ENCODE data around the gene AURKB.
"Not testable (repeated sequence)": the region's sequence is repeated elsewhere in the genome, so short reads cannot be mapped to it uniquely, and the experiment has no call there.

The AURKB gene

DNA sequence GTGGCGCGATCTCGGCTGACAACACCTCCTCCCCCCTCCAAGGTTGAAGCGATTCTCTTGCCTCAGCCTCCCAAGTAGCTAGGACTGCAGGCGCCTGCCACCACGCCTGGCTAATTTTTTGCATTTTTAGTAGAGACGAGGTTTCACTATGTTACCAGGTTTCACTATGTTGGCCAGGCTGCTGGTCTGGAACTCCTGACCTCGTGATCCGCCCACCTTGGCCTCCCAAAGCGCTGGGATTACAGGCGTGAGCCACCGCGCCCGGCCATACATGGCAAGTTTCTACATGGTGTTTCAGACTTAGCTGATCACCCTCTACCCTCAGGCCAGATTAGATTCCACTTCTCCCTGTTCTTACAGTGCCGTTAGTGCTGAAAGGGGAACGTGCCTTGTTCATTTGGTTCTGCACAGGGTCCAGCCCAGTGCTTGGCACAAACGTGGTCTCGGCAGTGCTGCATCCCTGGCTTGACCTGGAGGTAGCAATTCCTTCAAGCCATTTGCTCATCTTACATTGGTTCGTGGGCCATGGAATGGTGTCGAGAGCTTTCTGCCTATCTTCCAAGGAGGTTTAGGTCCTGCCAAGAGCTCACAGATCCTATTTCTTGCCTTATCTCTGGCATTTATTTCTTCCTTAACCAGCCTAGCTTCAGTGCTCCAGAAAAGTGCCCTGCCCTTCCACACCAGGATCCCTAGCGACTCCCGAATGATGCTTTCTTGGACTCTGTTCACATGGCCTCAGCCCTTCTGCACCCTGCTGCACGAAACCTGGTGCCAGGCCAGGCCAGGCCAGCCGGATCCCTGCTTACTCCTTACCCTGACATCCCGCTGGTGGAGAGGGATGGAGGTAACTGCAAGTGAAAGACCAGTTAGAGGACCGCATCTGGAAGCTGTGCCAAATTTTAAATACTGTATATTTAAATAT, 14.8 kb upstream of the AURKB start:
- no peak for DNase-seq

GRCh38 chr17:8223356-8224126, 13.2 kb upstream of the AURKB start:
- DNase-seq = peak; percentile 63 to 72

DNA sequence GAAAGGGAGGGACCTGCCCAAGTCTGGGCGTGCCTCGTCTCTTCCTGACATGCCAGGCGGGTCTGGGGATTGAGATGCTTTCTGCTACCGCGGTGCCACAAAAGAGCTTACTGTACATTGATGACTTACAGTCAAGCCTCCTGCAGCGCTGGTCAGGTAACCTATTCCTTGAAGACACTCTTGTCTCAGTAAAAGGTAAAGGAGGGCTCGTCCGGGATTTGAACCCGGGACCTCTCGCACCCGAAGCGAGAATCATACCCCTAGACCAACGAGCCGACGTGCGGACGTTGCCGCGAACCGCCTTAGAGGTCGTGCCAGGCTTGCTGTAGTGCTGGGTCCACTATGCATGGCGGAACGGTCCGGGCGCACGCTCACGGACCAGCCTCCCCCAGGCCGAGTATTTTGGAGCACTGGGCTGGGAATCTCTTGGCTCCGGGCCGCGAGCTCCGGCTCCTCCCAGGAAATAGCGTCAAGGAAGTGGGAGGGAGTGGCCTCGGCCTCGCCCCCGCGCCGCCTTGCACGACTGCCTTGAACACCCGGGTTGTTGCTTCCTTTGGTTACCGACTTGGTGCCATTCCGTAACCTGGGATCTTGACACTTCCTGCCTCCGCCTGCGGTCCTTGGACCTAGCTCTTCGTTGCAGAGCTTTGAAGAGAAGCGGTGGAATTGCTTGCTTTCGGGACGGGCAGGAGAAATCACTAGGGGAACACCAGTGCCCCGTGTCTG, 12.4 kb upstream of the AURKB start:
- peak; percentile 91 to 93 for DNase-seq

GRCh38 chr17:8222380-8222629, 11.9 kb upstream of the AURKB start:
- no peak for DNase-seq

DNA sequence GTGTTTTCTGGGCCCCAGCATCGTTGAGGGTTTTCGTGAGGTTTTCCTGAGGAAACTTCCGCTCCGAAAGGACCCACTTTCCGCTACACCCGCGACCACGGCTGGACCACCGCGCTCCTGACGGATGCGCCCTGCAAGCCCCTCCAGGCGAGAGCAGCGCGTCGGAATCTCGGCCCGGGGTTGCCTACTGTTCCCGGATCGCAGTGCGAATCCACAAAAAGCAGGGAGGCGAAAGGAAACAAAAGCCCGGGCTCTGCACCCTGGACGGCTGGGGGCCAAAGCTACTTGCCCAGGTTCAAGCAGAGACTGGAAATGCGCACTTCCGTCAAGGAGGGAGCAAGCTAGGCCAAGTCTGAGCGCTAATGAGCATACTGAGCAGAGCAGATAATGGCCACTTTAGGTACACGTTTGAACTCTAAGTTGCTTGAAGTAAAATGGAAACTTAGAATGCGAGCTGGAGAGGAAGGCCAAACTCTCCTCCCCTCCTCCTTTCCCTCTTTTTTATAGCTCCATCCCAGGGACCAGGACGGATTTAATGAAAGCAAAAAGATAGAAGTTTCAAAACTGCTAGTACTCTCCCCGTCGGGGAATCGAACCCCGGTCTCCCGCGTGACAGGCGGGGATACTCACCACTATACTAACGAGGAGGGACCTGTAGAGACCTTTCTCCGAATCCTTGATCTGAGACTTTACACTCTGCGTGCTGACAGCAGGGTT, 11.4 kb upstream of the AURKB start:
- peak; percentile 90 to 94 for DNase-seq

DNA sequence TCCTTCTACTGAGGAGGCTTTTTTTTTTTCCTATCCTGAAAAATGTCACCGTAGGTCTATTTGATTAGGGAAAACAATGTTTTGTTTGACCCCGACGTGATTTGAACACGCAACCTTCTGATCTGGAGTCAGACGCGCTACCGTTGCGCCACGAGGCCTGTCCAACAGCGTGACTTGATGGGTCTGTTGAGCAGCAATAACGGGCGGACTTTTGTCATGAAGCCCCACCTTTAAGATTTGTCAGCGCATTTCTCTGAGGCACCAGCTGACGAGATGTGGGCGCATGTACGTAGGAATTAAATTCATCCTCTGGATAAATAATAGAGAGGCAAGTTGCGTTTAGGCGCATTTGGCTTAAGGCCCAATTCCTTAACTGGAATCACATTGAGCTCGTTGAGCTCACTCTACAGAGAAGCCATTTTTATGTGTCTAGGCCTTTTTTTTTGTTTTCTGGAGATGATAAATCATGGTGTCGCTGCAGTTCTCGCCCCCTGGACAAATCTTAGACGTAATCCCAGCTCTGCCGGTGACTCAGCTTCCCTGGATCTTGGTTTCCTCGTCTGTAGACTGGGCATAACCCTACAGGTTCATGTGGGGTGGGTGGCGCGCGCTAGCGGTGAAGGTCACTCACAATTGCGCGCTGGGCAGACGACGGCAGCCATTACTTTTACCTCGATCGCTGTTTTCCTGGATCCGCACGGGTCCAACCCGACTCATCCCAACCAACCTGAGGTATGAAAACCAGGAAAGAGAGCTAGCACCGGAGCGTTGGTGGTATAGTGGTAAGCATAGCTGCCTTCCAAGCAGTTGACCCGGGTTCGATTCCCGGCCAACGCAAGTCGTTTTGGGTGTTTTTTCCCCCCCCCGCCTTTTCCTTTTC, 10.6 kb upstream of the AURKB start:
- DNase-seq = peak; percentile 93 to 96

DNA sequence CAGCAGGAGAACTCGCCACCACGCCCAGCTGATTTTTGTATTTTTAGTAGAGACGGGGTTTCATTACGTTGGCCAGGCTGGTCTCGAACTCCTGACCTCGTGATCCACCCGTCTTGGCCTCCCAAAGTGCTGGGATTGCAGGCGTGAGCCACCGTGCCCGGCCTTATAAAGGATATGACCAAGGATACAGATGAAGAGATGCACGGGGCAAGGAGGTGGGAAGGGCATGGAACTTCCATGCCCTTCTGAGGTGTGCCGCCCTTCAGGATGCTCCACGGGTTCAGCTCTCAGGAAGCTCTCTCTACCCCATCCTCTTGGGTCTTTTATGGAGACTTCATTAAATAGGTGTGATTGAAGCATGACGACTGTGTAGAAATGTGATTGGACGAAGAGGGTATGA, 3.6 kb upstream of the AURKB start:
- DNase-seq = not testable (repeated sequence)

GRCh38 chr17:8212312-8213180, 2.2 kb upstream of the AURKB start:
- no peak for DNase-seq

- peak in 1 of 2 donors; percentile 52 for DNase-seq
These were observed 535 bp upstream of the AURKB start for GRCh38 chr17:8210761-8211458.

- DNase-seq = no peak
These were observed 3.8 kb downstream of the AURKB start for GRCh38 chr17:8206536-8206935.

GRCh38 chr17:8204761-8205555, 5.4 kb downstream of the AURKB start:
- DNase-seq = no peak

DNA sequence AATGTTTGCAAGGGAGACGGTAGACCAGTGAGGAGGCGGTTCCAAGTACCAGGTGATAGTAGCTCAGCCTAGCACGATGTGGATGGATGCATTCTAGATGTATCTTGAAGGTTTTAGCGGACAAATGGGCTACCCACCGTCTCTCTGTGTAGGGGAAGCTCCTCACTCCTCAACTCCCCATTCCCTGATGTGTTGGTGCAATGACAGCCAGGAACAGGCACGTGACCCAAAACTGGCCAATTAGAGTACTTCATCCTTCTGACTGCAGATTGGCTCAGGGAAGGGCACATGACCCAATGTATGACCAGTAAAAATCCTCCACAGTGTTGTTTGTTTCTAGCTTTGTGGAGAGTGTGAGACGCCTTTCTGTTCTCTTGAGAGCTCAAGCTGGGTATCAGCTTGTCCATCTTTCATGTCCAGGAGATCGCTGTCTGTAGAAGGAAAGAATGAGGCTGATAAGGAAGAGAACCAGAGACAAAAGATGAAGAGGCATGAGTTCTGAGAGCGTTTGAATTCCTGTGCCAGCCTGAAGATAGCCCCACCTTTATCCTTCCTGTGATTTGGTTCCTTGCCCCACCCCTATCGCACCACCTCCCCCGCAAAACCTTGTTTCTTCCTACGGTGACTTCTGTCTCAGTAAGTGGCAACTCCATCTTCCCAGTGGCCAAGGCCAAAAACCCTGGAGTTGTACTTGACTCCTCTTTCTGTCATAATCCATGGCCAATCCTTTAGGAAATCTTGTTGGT, 18.1 kb downstream of the AURKB start:
- DNase-seq = peak in 1 of 2 donors; percentile 64

- DNase-seq = no peak
These were observed 19.9 kb downstream of the AURKB start for GRCh38 chr17:8190506-8190905.

DNA sequence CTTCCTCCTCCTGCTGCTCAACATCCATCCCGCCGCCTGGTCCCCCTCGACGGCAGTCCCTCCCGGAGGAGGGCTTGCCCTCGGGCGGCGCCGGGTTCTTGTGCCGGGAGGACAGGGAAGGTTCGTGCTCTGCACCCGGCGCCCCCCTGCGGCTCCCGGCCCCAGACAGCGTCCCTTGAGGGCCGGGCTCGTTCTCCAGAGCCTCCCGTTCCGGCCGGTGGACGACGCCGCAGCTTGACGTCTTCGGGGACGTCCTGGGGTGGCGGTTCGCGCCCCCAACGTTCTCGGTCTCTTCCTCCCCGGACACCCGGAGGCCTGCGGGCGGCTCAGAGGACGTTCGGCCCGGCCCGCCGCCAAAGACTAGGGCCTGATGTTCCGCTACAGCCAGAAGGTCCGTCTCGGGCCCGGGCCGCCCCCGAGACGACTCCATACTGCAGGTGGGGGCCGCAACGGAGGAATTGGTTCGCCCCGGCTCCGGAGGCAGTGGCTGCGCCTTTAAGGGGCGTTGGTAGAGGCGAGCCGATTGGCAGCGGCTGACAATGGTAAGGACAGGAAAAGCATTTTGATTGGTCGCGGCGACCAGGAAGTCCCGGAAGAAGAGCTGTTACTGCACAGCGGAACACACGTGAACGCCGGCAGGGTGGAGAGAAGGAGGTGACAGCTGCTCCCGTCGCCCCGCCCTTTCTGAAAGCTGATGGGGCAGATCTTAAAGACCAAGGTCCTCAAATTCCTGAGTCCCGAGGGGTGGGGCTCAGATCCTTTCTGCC, 20.5 kb downstream of the AURKB start, which contains the start of gene BORCS6:
Gene BORCS6, minus strand, starts transcription at position 470 of the 767 bp plus-strand sequence. Its CDS starts 40 bp downstream, at position 430.
- peak; percentile 94 for DNase-seq

DNA sequence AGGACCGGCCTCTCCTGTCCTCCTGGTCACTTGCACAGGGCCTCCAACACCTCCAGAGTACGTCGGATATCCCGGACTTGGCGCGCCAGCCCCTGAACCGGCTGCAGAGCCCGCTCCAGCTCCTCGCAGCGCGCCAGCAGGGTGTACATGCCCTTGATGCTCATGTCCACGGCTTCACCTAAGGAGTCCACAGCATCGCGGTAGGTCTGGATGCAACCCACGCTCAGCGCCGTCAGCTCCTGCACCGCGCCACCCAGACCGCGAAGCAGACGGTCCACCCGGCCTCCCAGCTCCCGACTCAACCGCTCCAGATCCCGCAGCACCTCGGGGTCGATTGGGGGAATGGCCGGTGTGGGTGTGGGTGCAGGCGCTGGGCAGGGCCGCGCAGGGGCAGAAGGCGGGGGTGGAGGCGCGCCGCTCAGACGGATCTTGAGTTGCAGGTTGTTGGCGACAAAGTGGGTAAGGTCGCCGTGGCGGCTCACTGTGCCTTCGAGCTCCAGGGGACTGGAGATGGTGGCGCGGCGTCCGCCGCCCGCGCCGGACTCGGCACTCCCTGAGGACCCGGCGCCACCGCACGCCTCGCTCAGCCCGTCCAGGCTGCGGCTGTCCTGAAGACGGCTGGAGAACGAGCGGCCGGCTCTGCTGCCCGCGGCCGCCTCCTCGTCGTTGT, 21.2 kb downstream of the AURKB start:
- DNase-seq = no peak

DNA sequence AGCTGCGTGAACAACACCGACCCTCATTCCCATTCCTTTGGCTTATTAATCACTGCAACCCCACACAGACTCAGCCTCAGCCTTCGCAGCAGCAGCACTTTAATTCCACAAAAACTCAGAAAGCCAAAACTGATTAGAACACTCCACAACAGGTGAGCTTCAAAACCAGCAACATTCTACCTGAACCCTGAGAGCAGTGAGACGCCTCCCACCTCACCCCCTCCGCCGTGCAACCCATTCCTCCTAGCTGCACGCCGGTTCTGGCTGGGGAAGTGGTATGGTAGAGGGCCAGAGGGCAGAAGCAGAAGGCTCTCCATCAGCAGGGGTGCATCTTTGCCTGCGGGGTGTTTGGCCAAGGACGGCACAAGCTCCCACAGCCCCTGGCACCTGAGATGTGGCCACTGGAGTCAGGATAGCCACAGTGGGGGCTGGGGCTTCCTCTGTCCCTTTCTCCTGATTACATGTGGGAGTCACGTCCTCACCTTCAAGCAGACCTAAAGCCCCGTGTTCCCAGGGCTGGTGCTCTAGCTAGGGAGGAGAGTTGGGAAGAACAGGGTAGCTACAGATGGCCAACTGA, 22.0 kb downstream of the AURKB start:
- peak in 1 of 2 donors; percentile 30 for DNase-seq
